ENCODE results near the gene PLCG2. TPM values are rescaled to one million over a fixed set of nuclear protein-coding genes. Genes with fewer than 3 reads are reported as not detected.

PLCG2 gene
- total RNA-seq, 1 experiment from 2014 or later, result 6.0 TPM

- WGBS (ENCODE audit: extremely low coverage, insufficient read length, low lambda C conversion rate), result no CpG with 5 or more reads among the region's 1 CpG
- Histone ChIP-seq H3K79me2 (ENCODE audit: insufficient read depth, low read length) (no peaks in the 10 kb centered on the region), H3K27me3 (ENCODE audit: insufficient read depth, low read length) (no peaks in the 10 kb centered on the region), H3K9ac (ENCODE audit: extremely low read depth, insufficient read length, low read length) (no peak overlapping the region), H2AK5ac (ENCODE audit: insufficient read length, low read length) (no peak overlapping the region), H3K79me1 (ENCODE audit: insufficient read depth, low read depth, low read length, poor library complexity, severe bottlenecking) (no peaks in the 10 kb centered on the region), H3K9me3 (ENCODE audit: control insufficient read depth, low read depth, low read length) (no peaks in the 10 kb centered on the region), H4K91ac (ENCODE audit: insufficient read length, low read depth, low read length) (no peak overlapping the region), H2BK5ac (ENCODE audit: insufficient read length, low read length) (no peak overlapping the region), H2BK12ac (ENCODE audit: insufficient read length, low read depth, low read length) (no peak overlapping the region), H2BK120ac (ENCODE audit: low read depth, low read length, poor library complexity, severe bottlenecking) (no peak overlapping the region), H4K20me1 (ENCODE audit: control insufficient read depth, insufficient read depth, insufficient read length) (no peaks in the 10 kb centered on the region), H3K4me1 (ENCODE audit: insufficient read depth, low read length) (peaks cover 9% of the 10 kb centered on the region; the same call in 1 of the 2 replicates), H3K4ac (ENCODE audit: low read depth, low read length) (no peak overlapping the region), H2AFZ (ENCODE audit: low read length) (no peak overlapping the region), H2BK15ac (ENCODE audit: low read depth, low read length) (no peak overlapping the region), H2BK20ac (ENCODE audit: low read depth, low read length, poor library complexity, severe bottlenecking) (no peak overlapping the region), H3K56ac (ENCODE audit: insufficient read length, low read depth, low read length) (no peak overlapping the region), H3K27ac (ENCODE audit: insufficient read length, low read depth, low read length) (no peak overlapping the region), H4K5ac (ENCODE audit: insufficient read length, low read depth, low read length) (no peak overlapping the region), H4K8ac (replicated peaks; ENCODE audit: insufficient read length, low read depth, low read length) (no peak overlapping the region), H3T11ph (ENCODE audit: low read length) (no peak overlapping the region), H3K23me2 (ENCODE audit: insufficient read length, low read depth, low read length, poor library complexity, severe bottlenecking) (no peaks in the 10 kb centered on the region), H3K18ac (ENCODE audit: insufficient read length, low read depth, low read length) (no peak overlapping the region), H3K23ac (ENCODE audit: insufficient read length, low read depth, low read length) (no peak overlapping the region), H3K14ac (ENCODE audit: insufficient read depth, low read length) (no peak overlapping the region), H3K4me2 (ENCODE audit: insufficient read depth, insufficient read length, low read length) (no peak overlapping the region)
- H3K27ac Mint-ChIP-seq, result no peak overlapping the region; a peak in 2 of 7 replicates
- H3K4me3 Mint-ChIP-seq, result no peak overlapping the region
- H3K36me3 Mint-ChIP-seq (ENCODE audit: insufficient read depth in 1 of 3, low read depth in 3 of 3), result no peaks in the 10 kb centered on the region
- H3K9me3 Mint-ChIP-seq, result no peaks in the 10 kb centered on the region
- no peak for DNase-seq
- H3K4me1 Mint-ChIP-seq, result peaks cover 39 to 49% of the 10 kb centered on the region in 2 experiments
- TF ChIP-seq, protein P1, sequence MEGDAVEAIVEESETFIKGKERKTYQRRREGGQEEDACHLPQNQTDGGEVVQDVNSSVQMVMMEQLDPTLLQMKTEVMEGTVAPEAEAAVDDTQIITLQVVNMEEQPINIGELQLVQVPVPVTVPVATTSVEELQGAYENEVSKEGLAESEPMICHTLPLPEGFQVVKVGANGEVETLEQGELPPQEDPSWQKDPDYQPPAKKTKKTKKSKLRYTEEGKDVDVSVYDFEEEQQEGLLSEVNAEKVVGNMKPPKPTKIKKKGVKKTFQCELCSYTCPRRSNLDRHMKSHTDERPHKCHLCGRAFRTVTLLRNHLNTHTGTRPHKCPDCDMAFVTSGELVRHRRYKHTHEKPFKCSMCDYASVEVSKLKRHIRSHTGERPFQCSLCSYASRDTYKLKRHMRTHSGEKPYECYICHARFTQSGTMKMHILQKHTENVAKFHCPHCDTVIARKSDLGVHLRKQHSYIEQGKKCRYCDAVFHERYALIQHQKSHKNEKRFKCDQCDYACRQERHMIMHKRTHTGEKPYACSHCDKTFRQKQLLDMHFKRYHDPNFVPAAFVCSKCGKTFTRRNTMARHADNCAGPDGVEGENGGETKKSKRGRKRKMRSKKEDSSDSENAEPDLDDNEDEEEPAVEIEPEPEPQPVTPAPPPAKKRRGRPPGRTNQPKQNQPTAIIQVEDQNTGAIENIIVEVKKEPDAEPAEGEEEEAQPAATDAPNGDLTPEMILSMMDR (conservative IDR thresholded peaks at IDR 0.05), result no peak
- no peaks in the 10 kb centered on the region; the same call in 1 of the 2 replicates for H3K27me3 Mint-ChIP-seq (ENCODE audit: low read depth)
Measured at GRCh38 chr16:81818568-81818896, 39.4 kb downstream of the PLCG2 start.
